ENCODE data around the gene NTRK2. TPM values are rescaled to one million over a fixed set of nuclear protein-coding genes. Genes with fewer than 3 reads are reported as not detected.

The NTRK2 gene
- total and polyA plus RNA-seq, 4 donors, result 0.88 to 48.1 (median 28.2) TPM

- Histone ChIP-seq H3K27me3 (ENCODE audit: control insufficient read depth in 1 of 2, insufficient read depth in 2 of 2, low read length in 1 of 2) (no peaks in the 10 kb centered on the region), H3K4me1 (ENCODE audit: control insufficient read depth in 1 of 2, insufficient read depth in 2 of 2, low read length in 2 of 2) (no peaks in the 10 kb centered on the region), H3K4me3 (ENCODE audit: low read length in 2 of 2) (no peak overlapping the region), H3K36me3 (ENCODE audit: control insufficient read depth in 1 of 2, insufficient read depth in 2 of 2, low read length in 1 of 2) (no peaks in the 10 kb centered on the region), H3K9me3 (ENCODE audit: control insufficient read depth, low read length) (no peaks in the 10 kb centered on the region), H3K27ac (ENCODE audit: low read depth in 1 of 2, low read length in 2 of 2) (no peak overlapping the region)
- DNase-seq (no peak), ATAC-seq (ENCODE audit: low FRiP score) (no peak)
- intact Hi-C loops (cut with DNase I), result no loop called here
- WGBS, 2 donors, result 85 to 86% methylated on average over 4 of the region's 4 CpGs
Measured at GRCh38 chr9:84807870-84808390, 138.4 kb downstream of the NTRK2 start.

GRCh38 chr9:84808416-84808815, 138.9 kb downstream of the NTRK2 start:
- DNase-seq, result no peak
- Histone ChIP-seq H3K9me3 (ENCODE audit: control insufficient read depth, low read length) (no peaks in the 10 kb centered on the region), H3K4me1 (ENCODE audit: control insufficient read depth in 1 of 2, insufficient read depth in 2 of 2, low read length in 2 of 2) (no peaks in the 10 kb centered on the region), H3K27ac (ENCODE audit: low read depth in 1 of 2, low read length in 2 of 2) (no peak overlapping the region), H3K27me3 (ENCODE audit: control insufficient read depth in 1 of 2, insufficient read depth in 2 of 2, low read length in 1 of 2) (no peaks in the 10 kb centered on the region), H3K4me3 (ENCODE audit: low read length in 2 of 2) (no peak overlapping the region), H3K36me3 (ENCODE audit: control insufficient read depth in 1 of 2, insufficient read depth in 2 of 2, low read length in 1 of 2) (no peaks in the 10 kb centered on the region)
- no peak for ATAC-seq (ENCODE audit: low FRiP score)
- intact Hi-C loops (cut with DNase I), result no loop called here

- no peaks in the 10 kb centered on the region for H3K27me3 ChIP-seq (ENCODE audit: control insufficient read depth in 1 of 2, insufficient read depth in 2 of 2, low read length in 1 of 2)
Measured at GRCh38 chr9:84811072-84811750, 141.7 kb downstream of the NTRK2 start.

GRCh38 chr9:84811751-84812074, 142.2 kb downstream of the NTRK2 start:
- 79 to 86% methylated on average over 1 of the region's 1 CpG for WGBS, 2 donors
- DNase-seq (no peak), ATAC-seq (ENCODE audit: low FRiP score) (no peak)
- Histone ChIP-seq H3K36me3 (ENCODE audit: control insufficient read depth in 1 of 2, insufficient read depth in 2 of 2, low read length in 1 of 2) (no peaks in the 10 kb centered on the region), H3K9me3 (ENCODE audit: control insufficient read depth, low read length) (peaks cover 1% of the 10 kb centered on the region), H3K27me3 (ENCODE audit: control insufficient read depth in 1 of 2, insufficient read depth in 2 of 2, low read length in 1 of 2) (no peaks in the 10 kb centered on the region), H3K4me3 (ENCODE audit: low read length in 2 of 2) (no peak overlapping the region), H3K4me1 (ENCODE audit: control insufficient read depth in 1 of 2, insufficient read depth in 2 of 2, low read length in 2 of 2) (no peaks in the 10 kb centered on the region), H3K27ac (ENCODE audit: low read depth in 1 of 2, low read length in 2 of 2) (no peak overlapping the region)
- intact Hi-C loops (cut with DNase I), result no loop called here

More at GRCh38 chr9:84811072-84811750, 141.7 kb downstream of the NTRK2 start:
- no peaks in the 10 kb centered on the region for H3K4me1 ChIP-seq (ENCODE audit: control insufficient read depth in 1 of 2, insufficient read depth in 2 of 2, low read length in 2 of 2)
- WGBS, 2 donors, result 81 to 82% methylated on average over 4 of the region's 4 CpGs
- H3K4me3 ChIP-seq (ENCODE audit: low read length in 2 of 2), result no peak overlapping the region
- H3K9me3 ChIP-seq (ENCODE audit: control insufficient read depth, low read length), result peaks cover 1% of the 10 kb centered on the region
- no peak for DNase-seq
- no peak overlapping the region for H3K27ac ChIP-seq (ENCODE audit: low read depth in 1 of 2, low read length in 2 of 2)
- intact Hi-C loops (cut with DNase I), result no loop called here
- no peak for ATAC-seq (ENCODE audit: low FRiP score)
- no peaks in the 10 kb centered on the region for H3K36me3 ChIP-seq (ENCODE audit: control insufficient read depth in 1 of 2, insufficient read depth in 2 of 2, low read length in 1 of 2)

- no peaks in the 10 kb centered on the region for H3K27me3 ChIP-seq (ENCODE audit: control insufficient read depth in 1 of 2, insufficient read depth in 2 of 2, low read length in 1 of 2)
- H3K36me3 ChIP-seq (ENCODE audit: control insufficient read depth in 1 of 2, insufficient read depth in 2 of 2, low read length in 1 of 2), result no peaks in the 10 kb centered on the region
- H3K9me3 ChIP-seq (ENCODE audit: control insufficient read depth, low read length), result peaks cover 1% of the 10 kb centered on the region
- H3K4me1 ChIP-seq (ENCODE audit: control insufficient read depth in 1 of 2, insufficient read depth in 2 of 2, low read length in 2 of 2), result no peaks in the 10 kb centered on the region
- 92 to 95% methylated on average over 5 of the region's 5 CpGs for WGBS, 2 donors
- no peak overlapping the region for H3K4me3 ChIP-seq (ENCODE audit: low read length in 2 of 2)
- H3K27ac ChIP-seq (ENCODE audit: low read depth in 1 of 2, low read length in 2 of 2), result no peak overlapping the region
- intact Hi-C loops (cut with DNase I), result no loop called here
- ATAC-seq (ENCODE audit: low FRiP score), result no peak
- no peak for DNase-seq
Measured at GRCh38 chr9:84812355-84812754, 142.8 kb downstream of the NTRK2 start.

- 32 to 38% methylated on average over 3 of the region's 3 CpGs for WGBS, 2 donors
- no peaks in the 10 kb centered on the region for H3K36me3 ChIP-seq (ENCODE audit: control insufficient read depth in 1 of 2, insufficient read depth in 2 of 2, low read length in 1 of 2)
- H3K27me3 ChIP-seq (ENCODE audit: control insufficient read depth in 1 of 2, insufficient read depth in 2 of 2, low read length in 1 of 2), result no peaks in the 10 kb centered on the region
- H3K27ac ChIP-seq (ENCODE audit: low read depth in 1 of 2, low read length in 2 of 2), result no peak overlapping the region
- intact Hi-C loops (cut with DNase I), result no loop called here
- peaks cover 1% of the 10 kb centered on the region for H3K9me3 ChIP-seq (ENCODE audit: control insufficient read depth, low read length)
- DNase-seq (no peak), ATAC-seq (ENCODE audit: low FRiP score) (no peak)
- H3K4me1 ChIP-seq (ENCODE audit: control insufficient read depth in 1 of 2, insufficient read depth in 2 of 2, low read length in 2 of 2), result no peaks in the 10 kb centered on the region
- H3K4me3 ChIP-seq (ENCODE audit: low read length in 2 of 2), result no peak overlapping the region
Measured at GRCh38 chr9:84812847-84813246, 143.3 kb downstream of the NTRK2 start.

GRCh38 chr9:84815554-84815953, 146.0 kb downstream of the NTRK2 start:
- Histone ChIP-seq H3K27ac (ENCODE audit: low read depth in 1 of 2, low read length in 2 of 2) (no peak overlapping the region), H3K27me3 (ENCODE audit: control insufficient read depth in 1 of 2, insufficient read depth in 2 of 2, low read length in 1 of 2) (no peaks in the 10 kb centered on the region), H3K4me3 (ENCODE audit: low read length in 2 of 2) (no peak overlapping the region), H3K36me3 (ENCODE audit: control insufficient read depth in 1 of 2, insufficient read depth in 2 of 2, low read length in 1 of 2) (no peaks in the 10 kb centered on the region), H3K4me1 (ENCODE audit: control insufficient read depth in 1 of 2, insufficient read depth in 2 of 2, low read length in 2 of 2) (no peaks in the 10 kb centered on the region), H3K9me3 (ENCODE audit: control insufficient read depth, low read length) (peaks cover 1% of the 10 kb centered on the region)
- intact Hi-C loops (cut with DNase I), result no loop called here
- WGBS, 2 donors, result 100% methylated on average over 1 of the region's 1 CpG
- DNase-seq (no peak), ATAC-seq (ENCODE audit: low FRiP score) (no peak)

GRCh38 chr9:84817038-84817437, 147.5 kb downstream of the NTRK2 start:
- H3K4me1 ChIP-seq (ENCODE audit: control insufficient read depth in 1 of 2, insufficient read depth in 2 of 2, low read length in 2 of 2), result no peaks in the 10 kb centered on the region
- WGBS, 2 donors, result 96 to 98% methylated on average over 6 of the region's 6 CpGs
- H3K4me3 ChIP-seq (ENCODE audit: low read length in 2 of 2), result no peak overlapping the region
- no peaks in the 10 kb centered on the region for H3K36me3 ChIP-seq (ENCODE audit: control insufficient read depth in 1 of 2, insufficient read depth in 2 of 2, low read length in 1 of 2)
- H3K9me3 ChIP-seq (ENCODE audit: control insufficient read depth, low read length), result peaks cover 1% of the 10 kb centered on the region
- ATAC-seq (ENCODE audit: low FRiP score) (no peak), DNase-seq (no peak)
- no peak overlapping the region for H3K27ac ChIP-seq (ENCODE audit: low read depth in 1 of 2, low read length in 2 of 2)
- no peaks in the 10 kb centered on the region for H3K27me3 ChIP-seq (ENCODE audit: control insufficient read depth in 1 of 2, insufficient read depth in 2 of 2, low read length in 1 of 2)
- intact Hi-C loops (cut with DNase I), result no loop called here

- ATAC-seq (ENCODE audit: low FRiP score), result no peak
- intact Hi-C loops (cut with DNase I), result no loop called here
- 93 to 95% methylated on average over 9 of the region's 9 CpGs for WGBS, 2 donors
- Histone ChIP-seq H3K27ac (ENCODE audit: low read depth in 1 of 2, low read length in 2 of 2) (no peak overlapping the region), H3K9me3 (ENCODE audit: control insufficient read depth, low read length) (peaks cover 1% of the 10 kb centered on the region), H3K36me3 (ENCODE audit: control insufficient read depth in 1 of 2, insufficient read depth in 2 of 2, low read length in 1 of 2) (no peaks in the 10 kb centered on the region), H3K27me3 (ENCODE audit: control insufficient read depth in 1 of 2, insufficient read depth in 2 of 2, low read length in 1 of 2) (no peaks in the 10 kb centered on the region), H3K4me1 (ENCODE audit: control insufficient read depth in 1 of 2, insufficient read depth in 2 of 2, low read length in 2 of 2) (no peaks in the 10 kb centered on the region), H3K4me3 (ENCODE audit: low read length in 2 of 2) (no peak overlapping the region)
- no peak for DNase-seq
Measured at GRCh38 chr9:84818791-84819190, 149.3 kb downstream of the NTRK2 start.
